Measurements from ENCODE around the gene PLXNA2. TPM values are rescaled to one million over a fixed set of nuclear protein-coding genes. Genes with fewer than 3 reads are reported as not detected.
A peak's percentile ranks its signal among the peaks of the same experiment; 100 is the strongest.

Gene PLXNA2
- total and polyA plus RNA-seq, 7 donors: 4.4 to 33.6 (median 20.8) TPM

- DNase-seq: no peak
- WGBS, 3 donors: 69 to 81% (median 70%) methylated on average over 11 of the region's 11 CpGs
- no peak overlapping the region for H3K27ac ChIP-seq
- TF ChIP-seq, protein P1, sequence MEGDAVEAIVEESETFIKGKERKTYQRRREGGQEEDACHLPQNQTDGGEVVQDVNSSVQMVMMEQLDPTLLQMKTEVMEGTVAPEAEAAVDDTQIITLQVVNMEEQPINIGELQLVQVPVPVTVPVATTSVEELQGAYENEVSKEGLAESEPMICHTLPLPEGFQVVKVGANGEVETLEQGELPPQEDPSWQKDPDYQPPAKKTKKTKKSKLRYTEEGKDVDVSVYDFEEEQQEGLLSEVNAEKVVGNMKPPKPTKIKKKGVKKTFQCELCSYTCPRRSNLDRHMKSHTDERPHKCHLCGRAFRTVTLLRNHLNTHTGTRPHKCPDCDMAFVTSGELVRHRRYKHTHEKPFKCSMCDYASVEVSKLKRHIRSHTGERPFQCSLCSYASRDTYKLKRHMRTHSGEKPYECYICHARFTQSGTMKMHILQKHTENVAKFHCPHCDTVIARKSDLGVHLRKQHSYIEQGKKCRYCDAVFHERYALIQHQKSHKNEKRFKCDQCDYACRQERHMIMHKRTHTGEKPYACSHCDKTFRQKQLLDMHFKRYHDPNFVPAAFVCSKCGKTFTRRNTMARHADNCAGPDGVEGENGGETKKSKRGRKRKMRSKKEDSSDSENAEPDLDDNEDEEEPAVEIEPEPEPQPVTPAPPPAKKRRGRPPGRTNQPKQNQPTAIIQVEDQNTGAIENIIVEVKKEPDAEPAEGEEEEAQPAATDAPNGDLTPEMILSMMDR (IDR thresholded peaks at IDR 0.05): no peak
- intact Hi-C loops (cut with DNase I): no loop called here
- peak; percentile 15 to 62 (median 48) for ATAC-seq
- no peaks in the 10 kb centered on the region for H3K27me3 ChIP-seq (ENCODE audit: insufficient read depth in 3 of 3, low read length in 2 of 3)
- no peaks in the 10 kb centered on the region for H3K4me1 ChIP-seq
- H3K9me3 ChIP-seq: no peaks in the 10 kb centered on the region
- peaks cover 0 to 68% of the 10 kb centered on the region in 2 donors for H3K36me3 ChIP-seq (ENCODE audit: insufficient read depth in 1 of 2, low read depth in 1 of 2)
- no peak overlapping the region for H3K4me3 ChIP-seq
Measured at GRCh38 chr1:208080396-208081286, 163.5 kb downstream of the PLXNA2 start.

DNA sequence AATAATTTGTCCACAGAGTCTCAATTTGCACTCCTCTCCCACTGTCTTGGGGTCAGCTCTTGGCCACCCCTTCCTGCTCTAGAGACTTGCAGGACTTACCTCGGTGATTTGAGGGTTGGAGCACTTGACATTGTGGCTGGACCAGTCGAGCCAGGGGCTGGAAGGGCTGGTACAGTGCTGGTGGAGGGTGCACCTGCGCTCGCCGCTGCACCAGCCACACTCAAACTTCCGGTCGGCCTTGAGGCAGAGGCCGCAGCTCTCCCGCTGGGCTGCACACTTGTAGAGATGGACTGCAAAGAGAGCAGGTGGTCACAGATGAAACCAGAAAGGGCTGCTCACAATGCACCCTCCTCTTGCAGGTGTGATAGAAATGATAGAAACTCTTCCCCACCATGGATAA lies 165.0 kb downstream of the PLXNA2 start:
- TF ChIP-seq, protein P1 (IDR thresholded peaks at IDR 0.05): no peak
- Histone ChIP-seq H3K36me3 (ENCODE audit: insufficient read depth in 1 of 2, low read depth in 1 of 2) (peaks cover 0 to 67% of the 10 kb centered on the region in 2 donors), H3K27ac (no peak overlapping the region), H3K27me3 (ENCODE audit: insufficient read depth in 3 of 3, low read length in 2 of 3) (no peaks in the 10 kb centered on the region), H3K4me1 (no peaks in the 10 kb centered on the region), H3K4me3 (no peak overlapping the region), H3K9me3 (no peaks in the 10 kb centered on the region)
- DNase-seq: no peak
- no peak for ATAC-seq
- intact Hi-C loops (cut with DNase I): no loop called here
- 81 to 88% (median 81%) methylated on average over 9 of the region's 9 CpGs for WGBS, 3 donors

DNA sequence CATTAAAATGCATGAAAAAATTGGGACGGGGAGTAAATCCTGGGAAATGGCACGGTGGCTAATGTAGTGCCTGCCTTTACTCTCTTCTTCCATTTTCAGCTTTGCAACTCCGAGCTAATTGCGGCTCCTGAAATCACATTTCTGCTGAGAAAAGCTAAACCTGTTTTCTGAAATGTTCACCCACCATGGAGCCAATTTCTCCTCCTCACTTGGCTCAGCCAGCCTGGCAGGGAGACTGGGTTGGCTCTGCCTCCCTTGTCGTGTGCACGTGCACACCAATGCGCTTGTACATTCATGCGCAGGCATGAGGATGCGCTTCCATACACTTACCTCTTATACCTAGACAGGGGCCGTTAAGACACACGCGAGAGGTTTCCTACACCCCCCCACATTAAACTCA lies 165.4 kb downstream of the PLXNA2 start:
- Histone ChIP-seq H3K27ac (no peak overlapping the region), H3K27me3 (ENCODE audit: insufficient read depth in 3 of 3, low read length in 2 of 3) (no peaks in the 10 kb centered on the region), H3K4me3 (no peak overlapping the region), H3K36me3 (ENCODE audit: insufficient read depth in 1 of 2, low read depth in 1 of 2) (peaks cover 0 to 68% of the 10 kb centered on the region in 2 donors), H3K4me1 (no peaks in the 10 kb centered on the region), H3K9me3 (no peaks in the 10 kb centered on the region)
- intact Hi-C loops (cut with DNase I): no loop called here
- no peak for DNase-seq
- WGBS, 3 donors: 61 to 86% (median 70%) methylated on average over 12 of the region's 12 CpGs
- ATAC-seq: no peak
- TF ChIP-seq, protein P1 (IDR thresholded peaks at IDR 0.05): no peak

GRCh38 chr1:208077232-208078075 lies 166.7 kb downstream of the PLXNA2 start:
- DNase-seq: no peak
- 42 to 48% (median 47%) methylated on average over 16 of the region's 16 CpGs for WGBS, 3 donors
- peak in 1 of 4 donors; percentile 45 for ATAC-seq
- intact Hi-C loops (cut with DNase I): no loop called here
- no peak overlapping the region for H3K27ac ChIP-seq
- no peaks in the 10 kb centered on the region for H3K4me1 ChIP-seq
- peaks cover 0 to 69% of the 10 kb centered on the region in 2 donors for H3K36me3 ChIP-seq (ENCODE audit: insufficient read depth in 1 of 2, low read depth in 1 of 2)
- H3K27me3 ChIP-seq (ENCODE audit: insufficient read depth in 3 of 3, low read length in 2 of 3): no peaks in the 10 kb centered on the region
- TF ChIP-seq, protein P1 (IDR thresholded peaks at IDR 0.05): no peak
- no peaks in the 10 kb centered on the region for H3K9me3 ChIP-seq
- no peak overlapping the region for H3K4me3 ChIP-seq

All from psoas muscle (tissue), 8 donors.